H1 (cell line): ENCODE measurements around the gene HIVEP3. TPM values are rescaled to one million over a fixed set of nuclear protein-coding genes. Genes with fewer than 3 reads are reported as not detected.

Experiments
- CTCF ChIA-PET: fragments of 300-600 bp; sonication (Branson Sonifier 250); formaldehyde crosslinking; loops from one replicate; lab custom pipeline; 2021; ENCODE audit not compliant: partially characterized antibody; lab: Charles Lee
- POLR2A ChIA-PET: fragments of 300-600 bp; sonication (Branson Sonifier 250); formaldehyde crosslinking; loops from one replicate; lab custom pipeline; 2021; ENCODE audit warnings: inconsistent platforms; ENCODE audit not compliant: partially characterized antibody; lab: Charles Lee
- DNase-seq, 2 experiments: peaks; one replicate each; pipeline versions ENCODE4 v3.0.0 to v3.0.0-alpha.2; 2010 to 2022; ENCODE audit warnings: low spot score in 2 of 2, low read depth in 1 of 2, mixed read lengths in 1 of 2
- FAIRE-seq: peaks from 2 replicates; lab custom pipeline; 2011; peaks lifted over from hg19 to GRCh38; lab: Jason Lieb, UNC
- H2AFZ ChIP-seq: 2 replicates; pipeline ENCODE4 v1.8.1; 2012; ENCODE audit warnings: low read length, inconsistent platforms
- H2AK5ac ChIP-seq: 2 replicates; pipeline ENCODE4 v1.6.1; 2013; ENCODE audit warnings: low read depth, low read length
- H2BK120ac ChIP-seq: replicated peaks from 2 replicates; pipeline ENCODE3; 2013; ENCODE audit warnings: low read depth, low read length, inconsistent platforms
- H2BK12ac ChIP-seq: 2 replicates; pipeline ENCODE4 v1.6.1; 2013; ENCODE audit warnings: low read depth, low read length
- H2BK15ac ChIP-seq: 2 replicates; pipeline ENCODE4 v1.6.1; 2013; ENCODE audit warnings: low read length
- H2BK20ac ChIP-seq: 2 replicates; pipeline ENCODE4 v1.6.1; 2013; ENCODE audit warnings: low read length
- H2BK5ac ChIP-seq: 2 replicates; pipeline ENCODE4 v1.6.1; 2013; ENCODE audit warnings: low read depth, low read length
- H3K14ac ChIP-seq: 2 replicates; pipeline ENCODE4 v1.6.1; 2013; ENCODE audit warnings: inconsistent platforms; ENCODE audit not compliant: insufficient read length
- H3K18ac ChIP-seq: 2 replicates; pipeline ENCODE4 v1.6.1; 2013; ENCODE audit warnings: low read length; ENCODE audit errors: extremely low read depth
- H3K23ac ChIP-seq: 2 replicates; pipeline ENCODE4 v1.6.1; 2013; ENCODE audit warnings: inconsistent platforms; ENCODE audit not compliant: insufficient read length
- H3K23me2 ChIP-seq: 2 replicates; pipeline ENCODE4 v1.6.1; 2013; ENCODE audit warnings: low read depth, low read length
- H3K27ac ChIP-seq: 2 replicates; pipeline ENCODE4 v1.6.1; 2011; ENCODE audit warnings: low read depth, low read length, inconsistent platforms
- H3K27me3 ChIP-seq, 4 experiments: replicated peaks in 1 of 4; 1 replicate in 1 of 4; 2 replicates in 3 of 4; pipeline versions ENCODE4 v1.6.1 to v1.8.1; 2011 to 2013; ENCODE audit warnings: low read length in 3 of 4, mild to moderate bottlenecking in 3 of 4, inconsistent platforms in 2 of 4, mixed read lengths in 2 of 4, moderate library complexity in 1 of 4; ENCODE audit not compliant: control insufficient read depth in 3 of 4, insufficient read depth in 3 of 4; ENCODE audit errors: extremely low read depth in 1 of 4
- H3K36me3 ChIP-seq, 4 experiments: 2 replicates each; pipeline versions ENCODE4 v1.6.1 to v1.8.1; 2011 to 2013; ENCODE audit warnings: mild to moderate bottlenecking in 4 of 4, low read length in 3 of 4, moderate library complexity in 2 of 4, control low read depth in 1 of 4, inconsistent platforms in 1 of 4; ENCODE audit not compliant: insufficient read depth in 4 of 4, control insufficient read depth in 2 of 4
- H3K4ac ChIP-seq: replicated peaks from 2 replicates; pipeline ENCODE3; 2013; ENCODE audit warnings: low read length, low read depth, mixed read lengths, inconsistent platforms; ENCODE audit not compliant: insufficient read length
- H3K4me1 ChIP-seq, 4 experiments: replicated peaks in 1 of 4; 1 replicate in 1 of 4; 2 replicates in 3 of 4; pipeline versions ENCODE4 v1.6.1 to v1.8.1; 2011 to 2013; ENCODE audit warnings: low read length in 3 of 4, inconsistent platforms in 2 of 4, mixed read lengths in 1 of 4; ENCODE audit not compliant: insufficient read depth in 4 of 4, control insufficient read depth in 3 of 4
- H3K4me2 ChIP-seq, 2 experiments: 2 replicates each; pipeline versions ENCODE4 v1.6.1 to v1.8.1; 2011 to 2013; ENCODE audit warnings: low read depth in 2 of 2, low read length in 2 of 2, control low read depth in 1 of 2, inconsistent platforms in 1 of 2, mild to moderate bottlenecking in 1 of 2; ENCODE audit not compliant: insufficient read depth in 1 of 2
- H3K4me3 ChIP-seq, 4 experiments: fragments of 200-600, 300-600 bp in 1 of 4; sonication (generic), shearing (Covaris generic), sonication (Bioruptor Twin) in 1 of 4; 2 replicates each; pipeline versions ENCODE4 v1.5.1 to v1.8.1; 2011 to 2016; ENCODE audit warnings: low read length in 4 of 4, low read depth in 3 of 4, control low read depth in 2 of 4, inconsistent platforms in 2 of 4, mild to moderate bottlenecking in 2 of 4, mixed read lengths in 1 of 4, moderate library complexity in 1 of 4; ENCODE audit not compliant: insufficient read depth in 2 of 4; ENCODE audit errors: extremely low read depth in 1 of 4
- H3K56ac ChIP-seq: replicated peaks from 2 replicates; pipeline ENCODE3; 2013; ENCODE audit warnings: low read depth, mild to moderate bottlenecking, mixed read lengths, low read length, inconsistent platforms; ENCODE audit not compliant: insufficient read length
- H3K79me1 ChIP-seq: 2 replicates; pipeline ENCODE4 v1.6.1; 2013; ENCODE audit warnings: low read depth, low read length, control low read depth
- H3K79me2 ChIP-seq, 2 experiments: 2 replicates each; pipeline versions ENCODE4 v1.6.1 to v1.8.1; 2012 to 2013; ENCODE audit warnings: low read length in 2 of 2, mild to moderate bottlenecking in 2 of 2, inconsistent platforms in 1 of 2; ENCODE audit not compliant: insufficient read depth in 2 of 2, control insufficient read depth in 1 of 2
- H3K9ac ChIP-seq, 4 experiments: replicated peaks in 1 of 4; 1 replicate in 1 of 4; 2 replicates in 3 of 4; pipeline versions ENCODE4 v1.6.1 to v1.8.1; 2011 to 2013; ENCODE audit warnings: low read depth in 3 of 4, low read length in 3 of 4, control low read depth in 2 of 4, mild to moderate bottlenecking in 2 of 4, moderate library complexity in 2 of 4, inconsistent platforms in 1 of 4; ENCODE audit errors: extremely low read depth in 1 of 4
- H3K9me3 ChIP-seq, 2 experiments: 2 replicates each; pipeline versions ENCODE4 v1.6.1 to v1.8.1; 2012 to 2013; ENCODE audit warnings: mild to moderate bottlenecking in 2 of 2, moderate library complexity in 2 of 2, control low read depth in 1 of 2, inconsistent platforms in 1 of 2, low read depth in 1 of 2, low read length in 1 of 2, mixed read lengths in 1 of 2; ENCODE audit not compliant: insufficient read depth in 2 of 2
- H4K20me1 ChIP-seq, 2 experiments: replicated peaks in 1 of 2; 2 replicates each; pipeline versions ENCODE3 to v1.8.1; 2011 to 2013; ENCODE audit warnings: inconsistent platforms in 2 of 2, low read length in 2 of 2, mild to moderate bottlenecking in 1 of 2; ENCODE audit not compliant: insufficient read depth in 2 of 2, control insufficient read depth in 1 of 2
- H4K5ac ChIP-seq: 2 replicates; pipeline ENCODE4 v1.6.1; 2013; ENCODE audit warnings: low read length, low read depth, mixed read lengths, inconsistent platforms; ENCODE audit not compliant: insufficient read length
- H4K8ac ChIP-seq: 2 replicates; pipeline ENCODE4 v1.8.0; 2013; ENCODE audit warnings: mild to moderate bottlenecking, moderate library complexity, low read length, inconsistent platforms; ENCODE audit not compliant: insufficient read depth; ENCODE audit errors: extremely low read depth
- H4K91ac ChIP-seq: replicated peaks from 2 replicates; pipeline ENCODE3; 2013; ENCODE audit warnings: low read length, mixed read lengths, inconsistent platforms; ENCODE audit not compliant: insufficient read length
- BCL11A ChIP-seq, 2 experiments: IDR thresholded peaks; one replicate each; pipeline ENCODE4 v1.6.1; 2011; ENCODE audit warnings: low read depth in 2 of 2, low read length in 2 of 2, mild to moderate bottlenecking in 2 of 2
- BRCA1 ChIP-seq: IDR thresholded peaks from 2 replicates; pipeline ENCODE4 v1.6.1; 2012; ENCODE audit warnings: low read depth, low read length, improper control_type of control experiment
- CHD1 ChIP-seq: IDR thresholded peaks from 2 replicates; pipeline ENCODE4 v1.6.1; 2012; ENCODE audit warnings: low read depth, low read length, improper control_type of control experiment
- EGR1 ChIP-seq: IDR thresholded peaks from 2 replicates; pipeline ENCODE4 v1.6.1; 2011; ENCODE audit warnings: low read depth, low read length, borderline replicate concordance
- FOSL1 ChIP-seq: IDR thresholded peaks from 2 replicates; pipeline ENCODE4 v1.6.1; 2011; ENCODE audit warnings: mild to moderate bottlenecking, low read depth, low read length, moderate library complexity; ENCODE audit not compliant: insufficient read depth
- NANOG ChIP-seq: IDR thresholded peaks from 2 replicates; pipeline ENCODE4 v1.6.1; 2011; ENCODE audit warnings: low read length, low read depth, mild to moderate bottlenecking, inconsistent platforms; ENCODE audit not compliant: insufficient read depth, poor library complexity, severe bottlenecking
- POU5F1 ChIP-seq: IDR thresholded peaks from 2 replicates; pipeline ENCODE4 v1.6.1; 2011; ENCODE audit warnings: low read depth, mild to moderate bottlenecking, low read length, moderate library complexity
- RBBP5 ChIP-seq: IDR thresholded peaks from 2 replicates; pipeline ENCODE4 v1.7.1; 2012; ENCODE audit warnings: low read depth, mild to moderate bottlenecking, inconsistent platforms, low read length, moderate library complexity, borderline replicate concordance
- WGBS, 2 experiments: shearing (Covaris generic) in 1 of 2; methylation state at CpG; one replicate each; pipeline versions ENCODE4 v1.1.6 to v1.1.7; 2013 to 2015; ENCODE audit warnings: low lambda C conversion rate in 2 of 2, mixed read lengths in 2 of 2, inconsistent platforms in 1 of 2, low coverage in 1 of 2, missing lambda C conversion rate in 1 of 2; ENCODE audit not compliant: insufficient replicate concordance in 2 of 2, insufficient coverage in 1 of 2, insufficient read length in 1 of 2; ENCODE audit errors: extremely low coverage in 1 of 2, missing lambda C conversion rate in 1 of 2; 5-methylcytosine and 5-hydroxymethylcytosine counted together
- polyA plus RNA-seq, 7 experiments: library from polyadenylated mRNA; depleted of rRNA in 3 of 7; stranded (reverse) in 5 of 7; unstranded in 2 of 7; fragments of >200 nt in 5 of 7; fragments of 200-250 nt in 2 of 7; gene quantifications; 1 replicate in 5 of 7; 2 replicates in 1 of 7; 4 replicates in 1 of 7; pipeline versions ENCODE4 v1.2.1 to v1.2.3, GENCODE V29; 2011 to 2013; ENCODE audit warnings: missing spikeins in 2 of 7, mixed read lengths in 2 of 7
- total RNA-seq: library from RNA; stranded (reverse); fragmentation: NEBNext Ultra II Directional; extraction: Animal tissue kit (Norgen Biotek cat#: 25700); gene quantifications from 2 replicates; pipeline ENCODE4 v1.2.1, GENCODE V29; 2021
- TF ChIP-seq, protein P1 (sequence below), 3 experiments: IDR thresholded peaks; 1 replicate in 2 of 3; 2 replicates in 1 of 3; pipeline versions ENCODE4 v1.5.1 to v1.6.1; 2011; ENCODE audit warnings: low read length in 3 of 3, mild to moderate bottlenecking in 3 of 3, inconsistent platforms in 2 of 3, low read depth in 1 of 3, moderate library complexity in 1 of 3; ENCODE audit not compliant: insufficient read depth in 1 of 3; ENCODE audit errors: control extremely low read depth in 1 of 3

The HIVEP3 gene
- total and polyA plus RNA-seq, 2 of the 8 experiments (the other 6 are each of a cell fraction or from before 2014, with no cell fraction given), result 0.24 to 0.69 TPM

GRCh38 chr1:41874903-41875411, 43.8 kb downstream of the HIVEP3 start:
- H2AK5ac ChIP-seq, result no peak overlapping the region
- peak overlapping the region; percentile 12 for H2BK120ac ChIP-seq
- TF ChIP-seq BRCA1 (no peak), FOSL1 (no peak), NANOG (no peak), RBBP5 (no peak), BCL11A (IDR thresholded peaks at IDR 0.05; ENCODE audit: low read depth in 2 of 2, low read length in 2 of 2) (no peak), EGR1 (no peak), CHD1 (no peak), POU5F1 (no peak)
- TF ChIP-seq, protein P1, sequence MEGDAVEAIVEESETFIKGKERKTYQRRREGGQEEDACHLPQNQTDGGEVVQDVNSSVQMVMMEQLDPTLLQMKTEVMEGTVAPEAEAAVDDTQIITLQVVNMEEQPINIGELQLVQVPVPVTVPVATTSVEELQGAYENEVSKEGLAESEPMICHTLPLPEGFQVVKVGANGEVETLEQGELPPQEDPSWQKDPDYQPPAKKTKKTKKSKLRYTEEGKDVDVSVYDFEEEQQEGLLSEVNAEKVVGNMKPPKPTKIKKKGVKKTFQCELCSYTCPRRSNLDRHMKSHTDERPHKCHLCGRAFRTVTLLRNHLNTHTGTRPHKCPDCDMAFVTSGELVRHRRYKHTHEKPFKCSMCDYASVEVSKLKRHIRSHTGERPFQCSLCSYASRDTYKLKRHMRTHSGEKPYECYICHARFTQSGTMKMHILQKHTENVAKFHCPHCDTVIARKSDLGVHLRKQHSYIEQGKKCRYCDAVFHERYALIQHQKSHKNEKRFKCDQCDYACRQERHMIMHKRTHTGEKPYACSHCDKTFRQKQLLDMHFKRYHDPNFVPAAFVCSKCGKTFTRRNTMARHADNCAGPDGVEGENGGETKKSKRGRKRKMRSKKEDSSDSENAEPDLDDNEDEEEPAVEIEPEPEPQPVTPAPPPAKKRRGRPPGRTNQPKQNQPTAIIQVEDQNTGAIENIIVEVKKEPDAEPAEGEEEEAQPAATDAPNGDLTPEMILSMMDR (IDR thresholded peaks at IDR 0.05; ENCODE audit: control extremely low read depth in 1 of 3, insufficient read depth in 1 of 3, low read depth in 1 of 3, low read length in 3 of 3), result no peak
- H4K91ac ChIP-seq, result peak overlapping the region; percentile 16
- H3K27me3 ChIP-seq, result no peaks in the 10 kb centered on the region
- no peak overlapping the region for H3K4me3 ChIP-seq
- no peak overlapping the region for H4K8ac ChIP-seq
- peak overlapping the region; percentile 42; the same call in 1 of the 2 replicates for H2AFZ ChIP-seq
- H3K4me2 ChIP-seq, result peak overlapping the region; percentile 9 to 28; a peak in 2 of 4 replicates
- peak overlapping the region; percentile 77; the same call in 1 of the 2 replicates for H2BK12ac ChIP-seq
- no peak overlapping the region for H3K14ac ChIP-seq
- no peak overlapping the region; the same call in 1 of the 2 replicates for H2BK20ac ChIP-seq
- H3K36me3 ChIP-seq, result no peaks in the 10 kb centered on the region
- H2BK15ac ChIP-seq, result no peak overlapping the region
- no peak overlapping the region for H3K9ac ChIP-seq
- peak overlapping the region; percentile 12 for H3K4ac ChIP-seq
- H4K5ac ChIP-seq, result no peak overlapping the region
- H4K20me1 ChIP-seq, result no peaks in the 10 kb centered on the region
- H3K27ac ChIP-seq, result no peak overlapping the region
- H2BK5ac ChIP-seq, result peak overlapping the region; percentile 62; the same call in 1 of the 2 replicates
- POLR2A ChIA-PET, result interaction anchor here (1.1 to 3.3 kb wide), 2 partner anchors 8 to 33 kb away, joined by 3 to 9 read pairs; no protein-coding TSS in a partner anchor
- WGBS, 2 experiments, result 88% methylated on average over 7 of the region's 7 CpGs; no CpG with 5 or more reads in 1 of the 2 experiments
- no peaks in the 10 kb centered on the region for H3K79me1 ChIP-seq
- H3K56ac ChIP-seq, result no peak overlapping the region
- H3K79me2 ChIP-seq, result no peaks in the 10 kb centered on the region
- H3K9me3 ChIP-seq, result no peaks in the 10 kb centered on the region
- peak overlapping the region; percentile 76 for H3K18ac ChIP-seq
- H3K23ac ChIP-seq, result no peak overlapping the region
- FAIRE-seq (no peak), DNase-seq (no peak)
- H3K4me1 ChIP-seq, result peaks cover 8 to 15% (median 14%) of the 10 kb centered on the region in 4 experiments
- CTCF ChIA-PET, result interaction anchor here (0.7 to 2.2 kb wide), 3 partner anchors 10 to 362 kb away, joined by 3 to 6 read pairs (median 6); no protein-coding TSS in a partner anchor
- H3K23me2 ChIP-seq, result no peaks in the 10 kb centered on the region; the same call in 1 of the 2 replicates
